ENCODE results near the gene PCDHGA3.

DNA sequence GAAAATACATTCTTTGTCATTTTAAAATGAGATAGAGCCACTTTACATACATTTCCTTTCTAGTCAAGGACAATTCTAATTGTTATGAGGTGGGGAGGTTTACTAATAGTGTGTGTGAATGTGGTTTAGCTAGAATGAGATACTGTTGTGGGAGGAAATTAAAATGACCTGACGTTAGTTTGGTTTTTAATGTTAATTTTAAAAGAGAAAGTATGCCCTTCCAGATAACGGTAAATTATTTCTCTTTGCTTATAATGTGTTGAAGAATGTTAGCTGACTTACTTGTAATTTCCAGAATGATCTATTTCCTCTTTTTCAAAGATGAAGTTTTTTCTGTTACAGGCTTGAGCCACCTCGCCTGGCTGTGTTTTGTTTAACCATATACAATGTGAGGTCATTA, 21.4 kb upstream of the PCDHGA3 start:
- TF ChIP-seq, protein P1, sequence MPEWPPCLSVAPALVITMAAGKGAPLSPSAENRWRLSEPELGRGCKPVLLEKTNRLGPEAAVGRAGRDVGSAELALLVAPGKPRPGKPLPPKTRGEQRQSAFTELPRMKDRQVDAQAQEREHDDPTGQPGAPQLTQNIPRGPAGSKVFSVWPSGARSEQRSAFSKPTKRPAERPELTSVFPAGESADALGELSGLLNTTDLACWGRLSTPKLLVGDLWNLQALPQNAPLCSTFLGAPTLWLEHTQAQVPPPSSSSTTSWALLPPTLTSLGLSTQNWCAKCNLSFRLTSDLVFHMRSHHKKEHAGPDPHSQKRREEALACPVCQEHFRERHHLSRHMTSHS (tag by site-specific recombination; IDR thresholded peaks at IDR 0.05), result no peak
- TF ChIP-seq, protein P2, sequence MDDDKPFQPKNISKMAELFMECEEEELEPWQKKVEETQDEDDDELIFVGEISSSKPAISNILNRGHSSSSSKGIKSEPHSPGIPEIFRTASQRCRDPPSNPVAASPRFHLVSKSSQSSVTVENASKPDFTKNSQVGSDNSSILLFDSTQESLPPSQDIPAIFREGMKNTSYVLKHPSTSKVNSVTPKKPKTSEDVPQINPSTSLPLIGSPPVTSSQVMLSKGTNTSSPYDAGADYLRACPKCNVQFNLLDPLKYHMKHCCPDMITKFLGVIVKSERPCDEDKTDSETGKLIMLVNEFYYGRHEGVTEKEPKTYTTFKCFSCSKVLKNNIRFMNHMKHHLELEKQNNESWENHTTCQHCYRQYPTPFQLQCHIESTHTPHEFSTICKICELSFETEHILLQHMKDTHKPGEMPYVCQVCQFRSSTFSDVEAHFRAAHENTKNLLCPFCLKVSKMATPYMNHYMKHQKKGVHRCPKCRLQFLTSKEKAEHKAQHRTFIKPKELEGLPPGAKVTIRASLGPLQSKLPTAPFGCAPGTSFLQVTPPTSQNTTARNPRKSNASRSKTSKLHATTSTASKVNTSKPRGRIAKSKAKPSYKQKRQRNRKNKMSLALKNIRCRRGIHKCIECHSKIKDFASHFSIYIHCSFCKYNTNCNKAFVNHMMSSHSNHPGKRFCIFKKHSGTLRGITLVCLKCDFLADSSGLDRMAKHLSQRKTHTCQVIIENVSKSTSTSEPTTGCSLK (tag by site-specific recombination; IDR thresholded peaks at IDR 0.05), result no peak
- TF ChIP-seq, protein P3, sequence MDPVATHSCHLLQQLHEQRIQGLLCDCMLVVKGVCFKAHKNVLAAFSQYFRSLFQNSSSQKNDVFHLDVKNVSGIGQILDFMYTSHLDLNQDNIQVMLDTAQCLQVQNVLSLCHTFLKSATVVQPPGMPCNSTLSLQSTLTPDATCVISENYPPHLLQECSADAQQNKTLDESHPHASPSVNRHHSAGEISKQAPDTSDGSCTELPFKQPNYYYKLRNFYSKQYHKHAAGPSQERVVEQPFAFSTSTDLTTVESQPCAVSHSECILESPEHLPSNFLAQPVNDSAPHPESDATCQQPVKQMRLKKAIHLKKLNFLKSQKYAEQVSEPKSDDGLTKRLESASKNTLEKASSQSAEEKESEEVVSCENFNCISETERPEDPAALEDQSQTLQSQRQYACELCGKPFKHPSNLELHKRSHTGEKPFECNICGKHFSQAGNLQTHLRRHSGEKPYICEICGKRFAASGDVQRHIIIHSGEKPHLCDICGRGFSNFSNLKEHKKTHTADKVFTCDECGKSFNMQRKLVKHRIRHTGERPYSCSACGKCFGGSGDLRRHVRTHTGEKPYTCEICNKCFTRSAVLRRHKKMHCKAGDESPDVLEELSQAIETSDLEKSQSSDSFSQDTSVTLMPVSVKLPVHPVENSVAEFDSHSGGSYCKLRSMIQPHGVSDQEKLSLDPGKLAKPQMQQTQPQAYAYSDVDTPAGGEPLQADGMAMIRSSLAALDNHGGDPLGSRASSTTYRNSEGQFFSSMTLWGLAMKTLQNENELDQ (tag by site-specific recombination; IDR thresholded peaks at IDR 0.05; ENCODE audit: low read depth), result no peak
- TF ChIP-seq, protein P4, sequence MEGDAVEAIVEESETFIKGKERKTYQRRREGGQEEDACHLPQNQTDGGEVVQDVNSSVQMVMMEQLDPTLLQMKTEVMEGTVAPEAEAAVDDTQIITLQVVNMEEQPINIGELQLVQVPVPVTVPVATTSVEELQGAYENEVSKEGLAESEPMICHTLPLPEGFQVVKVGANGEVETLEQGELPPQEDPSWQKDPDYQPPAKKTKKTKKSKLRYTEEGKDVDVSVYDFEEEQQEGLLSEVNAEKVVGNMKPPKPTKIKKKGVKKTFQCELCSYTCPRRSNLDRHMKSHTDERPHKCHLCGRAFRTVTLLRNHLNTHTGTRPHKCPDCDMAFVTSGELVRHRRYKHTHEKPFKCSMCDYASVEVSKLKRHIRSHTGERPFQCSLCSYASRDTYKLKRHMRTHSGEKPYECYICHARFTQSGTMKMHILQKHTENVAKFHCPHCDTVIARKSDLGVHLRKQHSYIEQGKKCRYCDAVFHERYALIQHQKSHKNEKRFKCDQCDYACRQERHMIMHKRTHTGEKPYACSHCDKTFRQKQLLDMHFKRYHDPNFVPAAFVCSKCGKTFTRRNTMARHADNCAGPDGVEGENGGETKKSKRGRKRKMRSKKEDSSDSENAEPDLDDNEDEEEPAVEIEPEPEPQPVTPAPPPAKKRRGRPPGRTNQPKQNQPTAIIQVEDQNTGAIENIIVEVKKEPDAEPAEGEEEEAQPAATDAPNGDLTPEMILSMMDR (tag by site-specific recombination; IDR thresholded peaks at IDR 0.05), result no peak
- TF ChIP-seq, protein P5, sequence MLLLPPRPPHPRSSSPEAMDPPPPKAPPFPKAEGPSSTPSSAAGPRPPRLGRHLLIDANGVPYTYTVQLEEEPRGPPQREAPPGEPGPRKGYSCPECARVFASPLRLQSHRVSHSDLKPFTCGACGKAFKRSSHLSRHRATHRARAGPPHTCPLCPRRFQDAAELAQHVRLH (tag by site-specific recombination; IDR thresholded peaks at IDR 0.05), result no peak
- no peak for TF ChIP-seq OVOL3 (tag by site-specific recombination; IDR thresholded peaks at IDR 0.05)
- no peak for TF ChIP-seq ZNF121 (tag by site-specific recombination; IDR thresholded peaks at IDR 0.05)
- no peak for TF ChIP-seq GLIS1 (tag by site-specific recombination; IDR thresholded peaks at IDR 0.05)
- TF ChIP-seq MYNN (tag by site-specific recombination; IDR thresholded peaks at IDR 0.05; ENCODE audit: borderline replicate concordance), result no peak
- TF ChIP-seq ZNF776 (tag by site-specific recombination; IDR thresholded peaks at IDR 0.05; ENCODE audit: borderline replicate concordance), result no peak
- no peak for TF ChIP-seq HOXD13 (CRISPR knock-in tag; IDR thresholded peaks at IDR 0.05; ENCODE audit: borderline replicate concordance)

Data from HEK293 (cell line).